WTC11 (cell line): ENCODE measurements around the gene ECE1. TPM values are rescaled to one million over a fixed set of nuclear protein-coding genes. Genes with fewer than 3 reads are reported as not detected.

Experiments
- ATAC-seq: fragments of 200-7000 bp; cut with Tn5 transposase; 2 replicates; pipeline ENCODE4 v1.10.0; 2021; ENCODE audit warnings: mild to moderate bottlenecking, moderate library complexity
- CTCF ChIA-PET: fragments of 300-600 bp; sonication (Branson Sonifier 250); formaldehyde crosslinking; loops from one replicate; lab custom pipeline; 2021; ENCODE audit warnings: antibody characterized with exemption; lab: Charles Lee
- POLR2A ChIA-PET: fragments of 350-600 bp; sonication (Branson Sonifier 250); formaldehyde crosslinking; loops from one replicate; lab custom pipeline; 2021; ENCODE audit warnings: antibody characterized with exemption; lab: Charles Lee
- DNase-seq: peaks from one replicate; pipeline ENCODE4 v3.0.0; 2021; ENCODE audit warnings: low spot score
- H3K27ac Mint-ChIP-seq: 2 replicates; pipeline ENCODE4 v1.8.0; 2021; ENCODE audit warnings: mixed read lengths
- H3K27me3 Mint-ChIP-seq: 2 replicates; pipeline ENCODE4 v1.8.0; 2021; ENCODE audit warnings: low read depth, mild to moderate bottlenecking, moderate library complexity, mixed read lengths
- H3K36me3 Mint-ChIP-seq: 2 replicates; pipeline ENCODE4 v1.8.0; 2021; ENCODE audit warnings: mixed read lengths
- H3K4me1 Mint-ChIP-seq: 2 replicates; pipeline ENCODE4 v1.8.0; 2022; ENCODE audit warnings: mixed read lengths
- H3K4me3 Mint-ChIP-seq: 2 replicates; pipeline ENCODE4 v1.8.0; 2021; ENCODE audit warnings: mild to moderate bottlenecking, moderate library complexity, mixed read lengths
- H3K9me3 Mint-ChIP-seq: 2 replicates; pipeline ENCODE4 v1.8.0; 2021; ENCODE audit warnings: mixed read lengths
- KAT7 ChIP-seq: sonication (generic); formaldehyde crosslinking; IDR thresholded peaks from 2 replicates; pipeline ENCODE4 v1.8.1; 2023; ENCODE audit warnings: missing genetic modification reagents, mild to moderate bottlenecking, borderline replicate concordance
- MXD4 ChIP-seq: fragments of 250-450 bp; sonication (Bioruptor Pico); IDR thresholded peaks from 2 replicates; pipeline ENCODE4 v1.8.0; 2021; ENCODE audit warnings: mild to moderate bottlenecking, moderate library complexity, borderline replicate concordance
- PRRX2 ChIP-seq: fragments of 250-450 bp; sonication (Bioruptor Pico); IDR thresholded peaks from 2 replicates; pipeline ENCODE4 v1.8.0; 2021; ENCODE audit warnings: mild to moderate bottlenecking
- TCF7 ChIP-seq: sonication (generic); formaldehyde crosslinking; IDR thresholded peaks from 2 replicates; pipeline ENCODE4 v1.8.0; 2022; ENCODE audit warnings: mild to moderate bottlenecking, low read depth, missing genetic modification reagents, moderate library complexity
- ZNF416 ChIP-seq: fragments of 250-450 bp; sonication (Bioruptor Pico); IDR thresholded peaks from 2 replicates; pipeline ENCODE4 v1.9.0; 2021; ENCODE audit warnings: mild to moderate bottlenecking, inconsistent platforms
- ZNF423 ChIP-seq: fragments of 250-450 bp; sonication (Bioruptor Pico); IDR thresholded peaks from 2 replicates; pipeline ENCODE4 v2.1.2; 2022; ENCODE audit warnings: mild to moderate bottlenecking, moderate library complexity
- total RNA-seq: library from RNA; stranded (reverse); gene quantifications from 3 replicates; pipeline ENCODE4 v1.2.3, GENCODE V29; 2021
- TF ChIP-seq, protein P1 (sequence below): sonication (generic); formaldehyde crosslinking; IDR thresholded peaks from 2 replicates; pipeline ENCODE4 v1.8.1; 2023; ENCODE audit warnings: mild to moderate bottlenecking, moderate library complexity, missing genetic modification reagents
- TF ChIP-seq, protein P2 (sequence below): sonication (generic); formaldehyde crosslinking; IDR thresholded peaks from 2 replicates; pipeline ENCODE4 v1.8.1; 2023; ENCODE audit warnings: mild to moderate bottlenecking, missing genetic modification reagents, borderline replicate concordance
- TF ChIP-seq, protein P3 (sequence below): sonication (generic); formaldehyde crosslinking; IDR thresholded peaks from 2 replicates; pipeline ENCODE4 v1.8.0; 2022; ENCODE audit warnings: mild to moderate bottlenecking, missing genetic modification reagents
- TF ChIP-seq, protein P4 (sequence below): fragments of 250-450 bp; sonication (Bioruptor Pico); conservative IDR thresholded peaks from 2 replicates; pipeline ENCODE4 v1.9.0; 2021; ENCODE audit warnings: mild to moderate bottlenecking

ECE1 gene
- total RNA-seq, 1 experiment from 2014 or later = 45.0 TPM

DNA sequence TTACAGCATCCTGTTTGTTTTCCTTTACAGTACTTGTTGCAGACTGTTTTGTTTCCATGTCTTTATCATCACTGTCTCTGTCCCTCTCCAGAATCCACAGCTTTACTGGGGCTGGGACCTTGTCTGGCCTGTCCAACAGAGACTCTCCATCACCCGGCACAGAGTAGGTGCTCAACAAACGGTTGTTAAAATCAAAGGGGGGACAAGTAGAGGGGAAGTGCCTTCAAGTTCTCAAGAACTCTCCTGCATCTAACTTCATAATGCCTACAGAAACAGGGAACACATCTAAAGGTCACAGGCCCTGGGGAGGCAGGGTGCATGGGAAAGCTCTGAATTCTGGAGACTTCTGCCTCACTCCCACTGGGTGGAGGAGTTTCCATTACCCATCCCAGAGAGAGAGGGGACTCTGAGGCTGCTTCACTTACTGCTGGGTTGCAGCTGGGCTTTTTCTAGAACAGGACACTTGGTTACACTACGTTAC, 2.3 kb upstream of the ECE1 start:
- H3K9me3 Mint-ChIP-seq = no peaks in the 10 kb centered on the region
- TF ChIP-seq, protein P1, sequence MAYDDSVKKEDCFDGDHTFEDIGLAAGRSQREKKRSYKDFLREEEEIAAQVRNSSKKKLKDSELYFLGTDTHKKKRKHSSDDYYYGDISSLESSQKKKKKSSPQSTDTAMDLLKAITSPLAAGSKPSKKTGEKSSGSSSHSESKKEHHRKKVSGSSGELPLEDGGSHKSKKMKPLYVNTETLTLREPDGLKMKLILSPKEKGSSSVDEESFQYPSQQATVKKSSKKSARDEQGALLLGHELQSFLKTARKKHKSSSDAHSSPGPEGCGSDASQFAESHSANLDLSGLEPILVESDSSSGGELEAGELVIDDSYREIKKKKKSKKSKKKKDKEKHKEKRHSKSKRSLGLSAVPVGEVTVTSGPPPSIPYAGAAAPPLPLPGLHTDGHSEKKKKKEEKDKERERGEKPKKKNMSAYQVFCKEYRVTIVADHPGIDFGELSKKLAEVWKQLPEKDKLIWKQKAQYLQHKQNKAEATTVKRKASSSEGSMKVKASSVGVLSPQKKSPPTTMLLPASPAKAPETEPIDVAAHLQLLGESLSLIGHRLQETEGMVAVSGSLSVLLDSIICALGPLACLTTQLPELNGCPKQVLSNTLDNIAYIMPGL = no peak
- TF ChIP-seq, protein P2, sequence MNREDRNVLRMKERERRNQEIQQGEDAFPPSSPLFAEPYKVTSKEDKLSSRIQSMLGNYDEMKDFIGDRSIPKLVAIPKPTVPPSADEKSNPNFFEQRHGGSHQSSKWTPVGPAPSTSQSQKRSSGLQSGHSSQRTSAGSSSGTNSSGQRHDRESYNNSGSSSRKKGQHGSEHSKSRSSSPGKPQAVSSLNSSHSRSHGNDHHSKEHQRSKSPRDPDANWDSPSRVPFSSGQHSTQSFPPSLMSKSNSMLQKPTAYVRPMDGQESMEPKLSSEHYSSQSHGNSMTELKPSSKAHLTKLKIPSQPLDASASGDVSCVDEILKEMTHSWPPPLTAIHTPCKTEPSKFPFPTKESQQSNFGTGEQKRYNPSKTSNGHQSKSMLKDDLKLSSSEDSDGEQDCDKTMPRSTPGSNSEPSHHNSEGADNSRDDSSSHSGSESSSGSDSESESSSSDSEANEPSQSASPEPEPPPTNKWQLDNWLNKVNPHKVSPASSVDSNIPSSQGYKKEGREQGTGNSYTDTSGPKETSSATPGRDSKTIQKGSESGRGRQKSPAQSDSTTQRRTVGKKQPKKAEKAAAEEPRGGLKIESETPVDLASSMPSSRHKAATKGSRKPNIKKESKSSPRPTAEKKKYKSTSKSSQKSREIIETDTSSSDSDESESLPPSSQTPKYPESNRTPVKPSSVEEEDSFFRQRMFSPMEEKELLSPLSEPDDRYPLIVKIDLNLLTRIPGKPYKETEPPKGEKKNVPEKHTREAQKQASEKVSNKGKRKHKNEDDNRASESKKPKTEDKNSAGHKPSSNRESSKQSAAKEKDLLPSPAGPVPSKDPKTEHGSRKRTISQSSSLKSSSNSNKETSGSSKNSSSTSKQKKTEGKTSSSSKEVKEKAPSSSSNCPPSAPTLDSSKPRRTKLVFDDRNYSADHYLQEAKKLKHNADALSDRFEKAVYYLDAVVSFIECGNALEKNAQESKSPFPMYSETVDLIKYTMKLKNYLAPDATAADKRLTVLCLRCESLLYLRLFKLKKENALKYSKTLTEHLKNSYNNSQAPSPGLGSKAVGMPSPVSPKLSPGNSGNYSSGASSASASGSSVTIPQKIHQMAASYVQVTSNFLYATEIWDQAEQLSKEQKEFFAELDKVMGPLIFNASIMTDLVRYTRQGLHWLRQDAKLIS (CRISPR knock-in tag) = no peak
- TF ChIP-seq MXD4 = no peak
- TF ChIP-seq, protein P3, sequence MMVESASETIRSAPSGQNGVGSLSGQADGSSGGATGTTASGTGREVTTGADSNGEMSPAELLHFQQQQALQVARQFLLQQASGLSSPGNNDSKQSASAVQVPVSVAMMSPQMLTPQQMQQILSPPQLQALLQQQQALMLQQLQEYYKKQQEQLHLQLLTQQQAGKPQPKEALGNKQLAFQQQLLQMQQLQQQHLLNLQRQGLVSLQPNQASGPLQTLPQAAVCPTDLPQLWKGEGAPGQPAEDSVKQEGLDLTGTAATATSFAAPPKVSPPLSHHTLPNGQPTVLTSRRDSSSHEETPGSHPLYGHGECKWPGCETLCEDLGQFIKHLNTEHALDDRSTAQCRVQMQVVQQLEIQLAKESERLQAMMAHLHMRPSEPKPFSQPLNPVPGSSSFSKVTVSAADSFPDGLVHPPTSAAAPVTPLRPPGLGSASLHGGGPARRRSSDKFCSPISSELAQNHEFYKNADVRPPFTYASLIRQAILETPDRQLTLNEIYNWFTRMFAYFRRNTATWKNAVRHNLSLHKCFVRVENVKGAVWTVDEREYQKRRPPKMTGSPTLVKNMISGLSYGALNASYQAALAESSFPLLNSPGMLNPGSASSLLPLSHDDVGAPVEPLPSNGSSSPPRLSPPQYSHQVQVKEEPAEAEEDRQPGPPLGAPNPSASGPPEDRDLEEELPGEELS = no peak
- no peak for TF ChIP-seq ZNF416 (CRISPR knock-in tag)
- TF ChIP-seq, all 79 proteins: peak for 0
- ATAC-seq = no peak
- ChIA-PET CTCF (interaction anchor here (0.5 to 13.5 kb wide), 9 partner anchors 17 to 78 kb away, joined by 3 to 125 read pairs (median 5); no protein-coding TSS in a partner anchor), POLR2A (interaction anchor here (0.6 kb wide), 1 partner anchor 53 kb away, joined by 3 read pairs; no protein-coding TSS in a partner anchor)
- Mint-ChIP-seq H3K27ac (no peak overlapping the region; the same call in 1 of the 2 replicates), H3K27me3 (no peaks in the 10 kb centered on the region), H3K4me3 (no peak overlapping the region), H3K36me3 (no peaks in the 10 kb centered on the region), H3K4me1 (peaks cover 37% of the 10 kb centered on the region)
- no peak for DNase-seq

DNA sequence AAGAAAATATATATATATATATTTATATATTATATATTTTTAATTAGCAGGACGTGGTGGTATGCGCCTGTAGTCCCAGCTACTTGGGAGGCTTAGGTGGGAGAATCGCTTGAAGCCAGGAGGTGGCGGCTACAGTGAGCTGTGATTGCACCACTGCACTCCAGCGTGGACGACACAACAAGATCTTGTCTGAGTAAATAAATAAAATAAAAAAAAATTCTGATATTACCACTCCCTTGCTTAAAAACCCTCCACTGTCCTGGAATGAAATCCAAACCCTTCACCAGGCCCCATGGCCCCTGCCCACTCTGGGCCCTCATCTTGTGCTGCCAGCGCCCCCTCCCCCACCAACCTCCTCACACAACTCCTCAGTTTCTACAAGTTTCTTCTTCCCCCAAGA, 1.7 kb upstream of the ECE1 start:
- peaks cover 37% of the 10 kb centered on the region for H3K4me1 Mint-ChIP-seq
- TF ChIP-seq, protein P4, sequence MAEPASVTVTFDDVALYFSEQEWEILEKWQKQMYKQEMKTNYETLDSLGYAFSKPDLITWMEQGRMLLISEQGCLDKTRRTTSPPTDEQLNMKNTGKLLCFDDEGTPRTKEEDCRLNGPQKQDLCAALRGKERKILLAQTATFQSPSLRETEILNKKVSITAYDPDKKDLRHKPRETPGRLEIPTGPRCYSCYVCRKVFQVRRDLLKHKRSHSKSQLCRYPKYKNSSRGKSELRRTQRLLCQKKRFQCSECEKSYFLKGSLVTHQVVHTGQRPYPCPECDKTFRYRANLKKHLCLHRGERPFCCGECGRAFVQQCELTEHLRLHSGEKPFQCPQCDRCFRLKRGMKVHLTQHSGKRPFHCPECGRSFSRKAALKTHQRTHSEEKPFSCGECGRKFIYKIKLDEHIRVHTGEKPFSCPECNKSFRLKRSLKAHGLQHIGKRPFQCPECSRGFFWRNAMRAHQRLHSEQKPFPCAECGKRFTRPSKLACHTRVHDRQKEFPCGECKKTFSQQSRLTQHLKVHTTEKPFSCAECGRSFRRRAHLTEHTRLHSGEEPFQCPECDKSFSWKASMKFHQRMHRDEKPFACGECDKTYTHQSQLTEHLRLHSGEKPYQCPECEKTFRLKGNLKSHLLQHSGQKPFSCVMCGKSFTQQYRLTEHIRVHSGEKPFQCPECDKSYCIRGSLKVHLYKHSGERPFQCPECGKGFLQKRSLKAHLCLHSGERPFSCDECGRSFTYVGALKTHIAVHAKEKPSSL = no peak
- TF ChIP-seq KAT7 (CRISPR knock-in tag) (no peak), ZNF416 (CRISPR knock-in tag) (no peak), ZNF423 (CRISPR knock-in tag) (no peak), TCF7 (CRISPR knock-in tag) (no peak), PRRX2 (no peak)
- TF ChIP-seq, protein P2 (CRISPR knock-in tag) = no peak
- ChIA-PET CTCF (interaction anchor here (1.0 to 13.5 kb wide), 8 partner anchors 21 to 79 kb away, joined by 4 to 125 read pairs (median 6); no protein-coding TSS in a partner anchor), POLR2A (interaction anchor here (0.6 kb wide), 1 partner anchor 53 kb away, joined by 3 read pairs; no protein-coding TSS in a partner anchor)
- H3K27me3 Mint-ChIP-seq = no peaks in the 10 kb centered on the region
- no peak for DNase-seq
- ATAC-seq = no peak
- H3K27ac Mint-ChIP-seq = no peak overlapping the region
- H3K36me3 Mint-ChIP-seq = no peaks in the 10 kb centered on the region
- H3K9me3 Mint-ChIP-seq = no peaks in the 10 kb centered on the region
- no peak overlapping the region for H3K4me3 Mint-ChIP-seq
